GM13977 (cell line): ENCODE data around the gene SMCO2.
"Not testable (repeated sequence)": the region's sequence is repeated elsewhere in the genome, so short reads cannot be mapped to it uniquely, and the experiment has no call there.

Experiments used
- DNase-seq: peaks from one replicate; pipeline ENCODE4 v3.0.0; 2012; ENCODE audit warnings: low spot score
- in situ Hi-C: fragments of 300-500 bp; cut with MboI; formaldehyde crosslinking; loops from one replicate; pipeline ENCODE4 v1.12.0; 2022; ENCODE audit warnings: low sequenced_read_pairs, low pct_unique_long_range_greater_than_20kb, mixed read lengths, inconsistent platforms; ENCODE audit not compliant: unreplicated experiment
- TF ChIP-seq, protein P1 (sequence below): IDR thresholded peaks from 2 replicates; pipeline ENCODE4 v1.5.1; 2012; ENCODE audit warnings: mild to moderate bottlenecking, control low read depth; ENCODE audit not compliant: insufficient read depth; ENCODE audit errors: extremely low read depth, missing control alignments

SMCO2 gene

DNA sequence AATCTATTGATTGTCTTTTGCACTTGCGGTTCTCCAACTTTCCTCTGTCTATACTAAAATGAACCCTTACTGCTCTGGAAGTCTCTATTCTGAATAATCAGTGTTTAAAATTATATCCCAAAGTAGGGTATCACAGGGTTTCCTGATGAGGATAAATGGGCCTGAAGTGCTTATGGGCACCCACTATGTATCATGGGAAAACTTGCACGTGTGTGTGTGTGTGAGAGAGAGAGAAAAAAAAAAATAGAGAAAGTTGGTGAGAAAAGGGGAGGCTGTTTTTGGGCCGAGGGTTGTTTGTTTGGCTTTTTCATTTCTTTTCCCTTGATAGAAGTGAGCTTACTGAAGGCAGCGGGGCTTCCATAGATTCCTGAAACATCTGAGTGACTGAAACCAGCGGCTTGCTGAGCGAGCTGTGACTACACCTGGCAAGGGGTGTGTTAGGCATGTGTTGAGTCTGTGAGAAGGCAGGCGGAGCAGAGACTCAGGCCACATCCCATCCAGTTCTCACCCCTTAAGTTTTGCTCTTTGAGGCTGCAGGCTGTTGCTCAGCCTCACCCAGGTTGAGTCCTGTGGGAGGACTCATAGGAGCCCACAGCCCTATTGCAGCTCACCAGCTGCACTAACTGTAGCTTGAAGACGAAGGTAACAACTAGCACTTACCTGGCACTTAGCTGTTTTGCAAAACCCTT lies 94.6 kb downstream of the SMCO2 start:
- DNase-seq, result no peak
- in situ Hi-C loops, result no loop called here
- TF ChIP-seq, protein P1, sequence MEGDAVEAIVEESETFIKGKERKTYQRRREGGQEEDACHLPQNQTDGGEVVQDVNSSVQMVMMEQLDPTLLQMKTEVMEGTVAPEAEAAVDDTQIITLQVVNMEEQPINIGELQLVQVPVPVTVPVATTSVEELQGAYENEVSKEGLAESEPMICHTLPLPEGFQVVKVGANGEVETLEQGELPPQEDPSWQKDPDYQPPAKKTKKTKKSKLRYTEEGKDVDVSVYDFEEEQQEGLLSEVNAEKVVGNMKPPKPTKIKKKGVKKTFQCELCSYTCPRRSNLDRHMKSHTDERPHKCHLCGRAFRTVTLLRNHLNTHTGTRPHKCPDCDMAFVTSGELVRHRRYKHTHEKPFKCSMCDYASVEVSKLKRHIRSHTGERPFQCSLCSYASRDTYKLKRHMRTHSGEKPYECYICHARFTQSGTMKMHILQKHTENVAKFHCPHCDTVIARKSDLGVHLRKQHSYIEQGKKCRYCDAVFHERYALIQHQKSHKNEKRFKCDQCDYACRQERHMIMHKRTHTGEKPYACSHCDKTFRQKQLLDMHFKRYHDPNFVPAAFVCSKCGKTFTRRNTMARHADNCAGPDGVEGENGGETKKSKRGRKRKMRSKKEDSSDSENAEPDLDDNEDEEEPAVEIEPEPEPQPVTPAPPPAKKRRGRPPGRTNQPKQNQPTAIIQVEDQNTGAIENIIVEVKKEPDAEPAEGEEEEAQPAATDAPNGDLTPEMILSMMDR, result no peak

DNA sequence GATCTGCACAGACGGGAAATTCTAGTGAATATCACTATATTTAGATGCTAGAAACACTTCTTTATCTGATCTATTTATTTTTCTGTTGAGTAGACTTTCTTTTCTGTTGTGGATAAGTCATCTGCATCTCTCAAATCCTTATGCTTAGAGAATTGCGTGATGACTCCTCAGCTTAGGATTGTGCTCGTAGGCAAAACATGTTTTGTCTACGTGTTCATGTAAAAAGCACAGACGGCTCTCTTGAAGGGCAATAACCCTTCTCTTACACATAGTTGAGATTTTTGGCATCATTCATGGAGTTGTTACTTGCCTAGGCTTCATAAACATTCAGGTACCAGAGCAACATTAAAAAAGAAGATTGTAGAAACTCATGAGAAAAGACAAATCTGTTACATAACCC lies 96.1 kb downstream of the SMCO2 start:
- TF ChIP-seq, protein P1, result no peak
- DNase-seq, result no peak

DNA sequence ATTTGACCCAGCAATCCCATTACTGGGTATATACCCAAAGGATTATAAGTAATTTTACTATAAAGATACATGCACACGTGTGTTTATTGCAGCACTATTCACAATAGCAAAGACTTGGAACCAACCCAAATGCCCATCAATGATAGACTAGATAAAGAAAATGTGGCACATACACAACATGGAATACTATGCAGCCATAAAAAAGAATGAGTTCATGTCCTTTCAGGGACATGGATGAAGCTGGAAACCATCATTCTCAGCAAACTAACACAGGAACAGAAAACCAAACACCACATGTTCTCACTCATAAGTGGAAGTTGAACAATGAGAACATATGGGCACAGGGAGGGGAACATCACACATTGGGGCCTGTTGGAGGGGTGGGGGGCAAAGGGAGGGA lies 98.3 kb downstream of the SMCO2 start:
- in situ Hi-C loops, result not testable (repeated sequence)

More for the DNA sequence above, 96.1 kb downstream of the SMCO2 start:
- in situ Hi-C loops, result no loop called here

DNA sequence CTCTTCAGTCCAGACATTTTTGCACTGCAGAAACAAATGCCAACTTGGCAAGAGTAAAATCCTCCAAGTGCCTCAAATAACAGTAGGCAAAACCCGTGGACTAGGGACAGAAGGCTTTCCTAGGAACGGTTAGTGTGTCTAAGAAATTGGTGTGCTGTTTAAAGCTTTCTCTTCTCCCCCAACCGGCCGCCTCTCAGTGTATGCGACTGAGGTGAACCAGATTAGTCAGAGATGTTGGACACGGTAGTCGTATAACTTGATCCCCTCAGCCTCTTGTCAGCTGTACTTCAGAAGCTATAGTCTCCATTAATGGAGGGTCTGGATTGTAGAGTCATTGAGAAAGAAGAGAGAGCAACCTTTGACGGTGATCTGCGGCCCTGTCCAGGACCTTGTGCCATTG lies 99.1 kb downstream of the SMCO2 start:
- TF ChIP-seq, protein P1, result no peak
- in situ Hi-C loops, result no loop called here
- DNase-seq, result no peak

More for the DNA sequence above, 98.3 kb downstream of the SMCO2 start:
- not testable (repeated sequence) for DNase-seq

DNA sequence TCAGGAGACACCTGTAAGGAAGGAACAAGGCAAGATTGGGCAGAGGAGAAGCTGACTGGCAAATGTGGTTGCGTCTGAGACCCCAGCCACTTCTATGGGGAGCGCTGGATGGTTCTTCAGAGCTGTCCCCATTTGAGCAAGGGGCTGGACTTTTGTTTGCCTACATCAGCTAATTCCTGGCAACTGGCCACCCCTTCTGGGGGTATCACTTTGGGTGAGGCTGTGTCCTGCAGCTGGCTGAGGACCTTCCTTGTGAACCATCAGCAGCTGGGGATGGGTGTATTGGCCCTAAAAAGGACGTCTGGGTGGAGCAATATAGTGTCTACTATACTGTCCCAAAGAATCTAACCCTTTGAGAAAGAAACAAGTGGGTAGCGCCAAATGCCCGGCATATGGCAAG lies 101.1 kb downstream of the SMCO2 start:
- in situ Hi-C loops, result no loop called here
- TF ChIP-seq, protein P1, result no peak
- no peak for DNase-seq

DNA sequence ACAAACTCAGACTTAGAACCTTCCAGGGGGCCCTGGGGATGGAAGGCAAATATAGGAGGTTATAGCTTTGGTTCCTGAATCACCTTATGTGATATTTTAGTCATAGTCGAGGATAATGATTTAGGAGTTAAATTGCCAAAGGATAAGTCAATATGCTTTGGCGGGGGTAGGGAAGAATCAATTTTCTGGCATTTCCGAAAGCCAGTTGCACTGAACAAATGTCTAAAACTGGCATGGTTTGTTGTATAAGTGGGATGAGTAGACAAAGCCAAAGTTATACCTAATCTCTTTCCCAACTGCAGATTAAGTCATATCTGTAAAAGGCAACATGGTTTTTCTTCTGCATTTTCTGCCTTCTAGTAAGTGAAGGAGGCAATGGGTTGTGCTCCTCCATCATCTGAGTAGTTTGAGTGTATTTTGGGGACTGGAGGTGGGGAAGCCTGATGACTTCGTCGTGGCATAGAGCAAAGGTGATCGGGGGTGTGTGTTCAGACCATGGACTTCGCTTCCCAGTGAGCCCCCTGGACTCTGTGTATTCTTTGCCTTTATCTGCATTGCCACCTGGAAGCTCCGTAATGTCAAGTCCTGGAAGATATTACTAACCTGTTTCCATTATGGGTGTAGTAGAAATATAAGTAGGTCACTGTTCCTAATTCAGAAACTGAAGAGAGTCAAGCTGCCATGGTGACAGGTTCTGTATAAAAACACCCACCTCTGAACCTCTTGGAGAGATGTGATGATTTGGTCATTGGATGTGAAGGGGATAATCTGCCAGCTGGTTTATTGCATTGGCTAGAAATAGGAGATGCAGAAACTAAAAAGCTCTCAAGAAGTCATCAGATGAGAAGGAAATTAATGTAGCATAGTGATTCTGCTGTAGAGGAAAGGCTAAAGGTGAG lies 102.0 kb downstream of the SMCO2 start:
- no peak for DNase-seq
- TF ChIP-seq, protein P1, result no peak
- in situ Hi-C loops, result no loop called here
